Bronchial epithelial cell (primary cell): ENCODE measurements around the gene RASGEF1B. TPM values are rescaled to one million over a fixed set of nuclear protein-coding genes. Genes with fewer than 3 reads are reported as not detected.

Experiments
- DNase-seq: peaks from one replicate; pipeline ENCODE4 v3.0.0-alpha.2; 2010; ENCODE audit warnings: low read depth
- FAIRE-seq: peaks from 2 replicates; lab custom pipeline; 2011; peaks lifted over from hg19 to GRCh38; lab: Jason Lieb, UNC
- H3K27me3 ChIP-seq: 2 replicates; pipeline ENCODE4 v1.5.1; 2011; ENCODE audit warnings: low read length; ENCODE audit not compliant: control insufficient read depth, insufficient read depth
- H3K36me3 ChIP-seq: 2 replicates; pipeline ENCODE4 v1.5.1; 2011; ENCODE audit warnings: low read length; ENCODE audit not compliant: control insufficient read depth, insufficient read depth
- H3K4me3 ChIP-seq: 2 replicates; pipeline ENCODE4 v1.5.1; 2011; ENCODE audit warnings: mild to moderate bottlenecking, low read depth, low read length, control low read depth
- total RNA-seq: library from RNA; depleted of rRNA; stranded (reverse); fragments of >200 nt; gene quantifications from 2 replicates; pipeline ENCODE4 v1.2.1, GENCODE V29; 2014
- TF ChIP-seq, protein P1 (sequence below): IDR thresholded peaks from 2 replicates; pipeline ENCODE4 v1.5.1; 2011; ENCODE audit warnings: mild to moderate bottlenecking, moderate library complexity, low read length, control low read depth, inconsistent platforms; ENCODE audit not compliant: insufficient read depth, severe bottlenecking

Gene RASGEF1B
- total RNA-seq, 1 donor from 2014 or later, result 2.6 TPM

GRCh38 chr4:81467672-81467964 lies 4.1 kb downstream of the RASGEF1B start:
- TF ChIP-seq, protein P1, sequence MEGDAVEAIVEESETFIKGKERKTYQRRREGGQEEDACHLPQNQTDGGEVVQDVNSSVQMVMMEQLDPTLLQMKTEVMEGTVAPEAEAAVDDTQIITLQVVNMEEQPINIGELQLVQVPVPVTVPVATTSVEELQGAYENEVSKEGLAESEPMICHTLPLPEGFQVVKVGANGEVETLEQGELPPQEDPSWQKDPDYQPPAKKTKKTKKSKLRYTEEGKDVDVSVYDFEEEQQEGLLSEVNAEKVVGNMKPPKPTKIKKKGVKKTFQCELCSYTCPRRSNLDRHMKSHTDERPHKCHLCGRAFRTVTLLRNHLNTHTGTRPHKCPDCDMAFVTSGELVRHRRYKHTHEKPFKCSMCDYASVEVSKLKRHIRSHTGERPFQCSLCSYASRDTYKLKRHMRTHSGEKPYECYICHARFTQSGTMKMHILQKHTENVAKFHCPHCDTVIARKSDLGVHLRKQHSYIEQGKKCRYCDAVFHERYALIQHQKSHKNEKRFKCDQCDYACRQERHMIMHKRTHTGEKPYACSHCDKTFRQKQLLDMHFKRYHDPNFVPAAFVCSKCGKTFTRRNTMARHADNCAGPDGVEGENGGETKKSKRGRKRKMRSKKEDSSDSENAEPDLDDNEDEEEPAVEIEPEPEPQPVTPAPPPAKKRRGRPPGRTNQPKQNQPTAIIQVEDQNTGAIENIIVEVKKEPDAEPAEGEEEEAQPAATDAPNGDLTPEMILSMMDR, result no peak
- Histone ChIP-seq H3K36me3 (no peaks in the 10 kb centered on the region), H3K27me3 (no peaks in the 10 kb centered on the region), H3K4me3 (no peak overlapping the region)
- FAIRE-seq (no peak), DNase-seq (no peak)

DNA sequence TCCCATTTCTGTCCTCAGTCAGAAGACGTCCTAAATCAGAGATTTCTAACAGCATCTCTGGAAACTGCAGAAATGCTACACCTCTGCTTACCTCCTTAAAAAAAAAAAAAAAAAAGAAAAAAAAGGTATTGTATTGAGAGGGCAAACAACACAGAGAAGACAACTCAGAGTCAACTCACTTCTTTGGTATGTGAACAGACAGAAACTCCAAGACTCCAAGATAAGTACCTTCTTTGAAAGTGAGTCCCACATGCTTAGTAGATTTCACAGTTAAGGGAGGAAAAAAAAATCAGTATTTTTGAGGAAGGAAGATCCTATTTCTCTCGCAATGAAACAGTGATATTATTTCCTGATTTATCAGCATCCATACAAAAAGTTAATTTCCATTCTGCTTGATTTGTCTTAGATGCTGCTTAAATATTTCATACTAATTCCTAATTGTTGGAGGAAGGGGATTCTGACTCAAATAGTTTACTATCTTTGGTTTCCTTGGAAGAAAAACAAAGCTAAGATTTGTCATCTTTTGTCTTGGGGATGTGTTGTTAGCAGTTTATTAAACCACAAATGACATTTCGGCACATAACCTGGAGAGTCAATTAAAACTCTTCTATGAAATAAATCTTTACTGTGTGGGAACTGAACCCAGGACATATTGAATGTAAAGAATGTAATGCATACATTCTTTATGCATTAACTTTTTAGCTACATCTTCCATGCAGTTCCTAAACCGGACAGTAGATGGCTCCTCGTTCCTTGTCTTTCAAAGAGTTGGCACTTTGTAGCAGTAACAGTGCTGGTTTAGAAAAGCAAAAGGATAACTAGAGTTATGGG lies 4.7 kb downstream of the RASGEF1B start:
- FAIRE-seq, result peak; percentile 47
- Histone ChIP-seq H3K27me3 (no peaks in the 10 kb centered on the region), H3K4me3 (no peak overlapping the region), H3K36me3 (no peaks in the 10 kb centered on the region)
- TF ChIP-seq, protein P1, result peak; percentile 72
- DNase-seq, result peak; percentile 92

DNA sequence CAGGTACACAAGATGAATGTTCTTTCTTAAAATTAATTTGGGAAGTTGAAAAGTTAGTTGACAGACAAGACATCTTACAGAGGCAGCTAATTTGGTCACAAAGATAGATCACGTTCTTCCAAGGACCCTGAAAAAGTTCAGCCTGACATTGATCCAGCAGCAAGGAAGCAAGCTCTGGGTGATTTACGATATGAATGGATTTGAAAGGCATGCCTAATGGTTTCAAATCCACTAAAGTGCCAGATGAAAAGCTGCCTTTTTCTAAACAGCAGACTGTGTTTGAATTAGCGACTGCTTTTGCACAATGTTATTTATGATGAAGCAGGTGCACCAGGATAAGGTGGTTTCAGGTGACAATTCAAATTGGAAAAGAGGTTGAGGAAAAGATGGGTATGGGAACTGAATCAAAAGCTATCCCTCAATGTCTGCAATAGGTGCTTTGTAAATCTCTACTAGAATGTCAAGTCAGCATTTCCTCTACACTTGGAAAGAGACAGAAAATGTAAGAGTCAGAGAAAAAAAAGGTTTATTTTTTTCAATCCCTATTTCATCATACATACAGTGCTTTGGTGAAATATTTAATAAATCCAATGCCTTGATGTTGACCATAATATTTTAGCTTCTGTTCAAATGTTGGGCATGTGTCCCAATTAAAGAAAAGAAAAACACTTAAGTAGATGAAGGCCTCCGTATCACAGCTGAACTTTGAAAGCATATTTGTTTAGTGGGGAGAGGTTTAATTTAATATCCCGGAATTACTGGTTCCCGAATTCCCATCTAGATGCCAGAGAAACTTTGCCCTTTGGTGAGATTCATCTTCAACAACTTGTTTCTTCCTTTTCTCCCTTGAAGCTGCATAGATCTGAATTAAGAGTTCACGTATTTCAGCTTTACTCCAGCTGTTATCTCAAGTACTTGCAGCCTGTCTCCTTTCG lies 6.0 kb downstream of the RASGEF1B start:
- Histone ChIP-seq H3K36me3 (no peaks in the 10 kb centered on the region), H3K4me3 (no peak overlapping the region), H3K27me3 (no peaks in the 10 kb centered on the region)
- FAIRE-seq (no peak), DNase-seq (no peak)
- TF ChIP-seq, protein P1, result no peak

DNA sequence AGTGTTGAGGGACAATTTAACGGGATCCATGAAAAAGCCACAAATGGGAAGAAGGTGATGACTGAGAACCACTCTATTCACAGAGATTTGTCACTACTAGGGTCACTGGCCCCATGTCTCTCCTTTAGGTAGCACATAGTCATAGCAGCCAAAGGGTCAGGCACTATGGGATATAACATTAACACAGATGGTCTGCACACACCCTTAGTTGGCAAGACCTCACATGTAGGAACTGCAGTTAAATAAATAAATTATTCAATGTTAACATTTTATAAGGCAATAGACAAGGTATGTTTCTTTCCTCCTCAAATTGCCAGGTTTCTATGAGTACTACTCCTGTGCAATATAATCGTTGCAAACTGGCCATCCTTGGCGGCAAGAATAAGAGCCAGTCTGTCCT lies 10.9 kb downstream of the RASGEF1B start:
- Histone ChIP-seq H3K36me3 (no peaks in the 10 kb centered on the region), H3K4me3 (no peak overlapping the region), H3K27me3 (no peaks in the 10 kb centered on the region)
- no peak for FAIRE-seq
- no peak for DNase-seq
- TF ChIP-seq, protein P1, result no peak

DNA sequence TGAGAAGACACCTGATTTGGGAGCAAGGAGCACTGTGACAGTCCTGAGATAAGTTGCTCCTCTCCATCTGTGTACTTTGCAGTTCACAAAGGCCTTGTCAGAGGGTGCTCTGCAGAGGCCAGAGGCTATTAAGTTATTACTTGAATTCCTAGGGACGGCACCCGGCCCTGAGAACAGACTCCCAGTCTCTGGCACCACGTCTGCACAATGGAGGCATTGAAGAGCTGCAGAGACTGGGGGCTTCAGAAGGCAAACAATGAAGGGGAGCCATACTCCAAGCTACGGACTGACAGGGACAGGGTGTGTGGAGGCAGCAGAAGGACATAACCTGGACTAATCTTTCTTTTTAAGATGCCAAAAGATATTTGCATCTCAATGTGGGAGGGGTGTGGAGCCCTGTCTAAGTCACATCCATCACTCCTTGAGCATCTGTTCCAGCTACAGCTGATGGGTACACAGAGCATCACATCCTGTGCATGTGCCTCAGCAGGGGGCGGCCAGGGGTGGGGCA lies 11.5 kb downstream of the RASGEF1B start:
- DNase-seq (no peak), FAIRE-seq (no peak)
- no peaks in the 10 kb centered on the region for H3K27me3 ChIP-seq
- TF ChIP-seq, protein P1, result no peak
- H3K4me3 ChIP-seq, result no peak overlapping the region
- H3K36me3 ChIP-seq, result no peaks in the 10 kb centered on the region
